IPS DF 19.7 (cell line): Measurements from ENCODE around the gene SPG11.
A peak's percentile ranks its signal among the peaks of the same experiment; 100 is the strongest.
"Not testable (repeated sequence)": the region's sequence is repeated elsewhere in the genome, so short reads cannot be mapped to it uniquely, and the experiment has no call there.

Experiments
- DNase-seq: peaks from one replicate; pipeline ENCODE4 v3.0.0-alpha.2; 2013; ENCODE audit warnings: low read depth, low spot score

Gene SPG11

DNA sequence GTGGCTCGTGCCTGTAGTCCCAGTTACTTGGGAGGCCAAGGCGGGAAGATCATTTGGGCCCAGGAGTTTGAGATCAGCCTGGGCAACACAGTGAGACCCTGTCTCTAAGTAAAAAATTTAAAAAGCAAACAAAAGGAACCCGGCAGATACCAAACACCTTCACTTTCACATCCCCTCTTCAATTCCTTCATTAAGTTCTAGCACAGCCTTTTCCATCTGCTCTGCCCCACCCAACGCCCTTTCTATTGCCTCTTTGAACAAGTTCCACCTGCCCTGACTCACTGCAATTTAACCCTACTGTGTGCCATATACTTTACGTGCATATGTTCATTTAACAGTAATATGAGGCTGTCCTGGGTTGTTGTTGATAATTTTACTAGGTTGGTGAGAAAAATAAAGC lies 12.4 kb upstream of the SPG11 start:
- DNase-seq, result no peak

DNA sequence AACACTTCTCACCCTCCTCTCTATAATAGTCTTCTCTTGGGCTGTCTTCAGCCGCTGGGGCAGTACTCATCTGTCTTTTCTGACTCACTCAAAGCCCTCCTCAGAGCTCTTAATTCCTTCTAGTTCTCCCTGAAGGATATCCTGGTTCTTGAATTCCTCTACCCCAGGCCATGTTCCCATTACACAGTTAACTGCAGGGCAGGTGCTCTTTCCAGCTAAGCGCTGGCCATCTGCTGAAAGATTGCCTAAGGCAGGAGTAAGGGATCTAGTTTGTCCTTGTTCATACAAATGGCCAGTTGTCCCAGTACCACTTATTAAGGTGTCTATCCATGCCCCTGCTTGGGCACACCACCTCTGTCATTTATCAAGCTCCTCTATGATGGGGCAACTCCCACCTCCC lies 10.2 kb upstream of the SPG11 start:
- DNase-seq, result no peak

DNA sequence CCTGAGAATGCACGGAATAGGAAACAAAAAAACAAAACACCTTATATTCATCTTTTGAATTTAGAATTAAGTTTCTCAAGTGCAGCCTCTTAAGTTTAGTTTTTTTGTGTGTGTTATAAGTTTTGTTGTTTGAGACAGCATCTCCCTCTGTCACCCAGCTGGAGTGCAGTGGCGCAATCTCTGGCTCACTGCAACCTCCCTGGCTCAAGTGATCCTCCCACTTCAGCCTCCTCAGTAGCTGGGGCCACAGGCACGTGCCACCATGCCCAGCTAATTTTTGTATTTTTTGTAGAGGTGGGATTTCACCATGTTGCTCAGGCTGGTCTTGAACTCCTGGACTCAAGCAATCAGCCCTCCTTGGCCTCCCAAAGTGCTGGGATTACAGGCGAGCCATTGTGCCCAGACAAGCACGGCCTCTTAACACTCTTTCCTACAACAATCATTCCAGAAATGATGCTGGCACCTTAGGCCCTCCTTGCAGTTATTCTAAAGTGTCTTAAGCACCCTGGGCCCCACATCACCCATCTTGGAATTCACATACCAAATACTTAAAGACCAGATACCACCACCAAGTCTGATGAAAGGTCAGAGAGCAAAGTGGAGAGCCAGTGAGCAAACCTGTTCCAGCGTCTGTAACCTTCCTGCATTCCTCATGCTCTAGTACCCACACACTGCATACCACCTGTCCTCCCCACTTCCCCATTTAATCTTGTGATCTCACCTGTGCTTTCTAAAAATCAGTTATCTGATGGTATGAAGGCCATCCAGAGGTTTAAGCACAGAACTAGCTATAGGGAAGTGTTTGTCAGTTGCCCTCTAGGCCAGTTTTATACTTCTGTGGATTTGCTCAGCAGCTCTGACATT lies 6.9 kb upstream of the SPG11 start:
- no peak for DNase-seq

DNA sequence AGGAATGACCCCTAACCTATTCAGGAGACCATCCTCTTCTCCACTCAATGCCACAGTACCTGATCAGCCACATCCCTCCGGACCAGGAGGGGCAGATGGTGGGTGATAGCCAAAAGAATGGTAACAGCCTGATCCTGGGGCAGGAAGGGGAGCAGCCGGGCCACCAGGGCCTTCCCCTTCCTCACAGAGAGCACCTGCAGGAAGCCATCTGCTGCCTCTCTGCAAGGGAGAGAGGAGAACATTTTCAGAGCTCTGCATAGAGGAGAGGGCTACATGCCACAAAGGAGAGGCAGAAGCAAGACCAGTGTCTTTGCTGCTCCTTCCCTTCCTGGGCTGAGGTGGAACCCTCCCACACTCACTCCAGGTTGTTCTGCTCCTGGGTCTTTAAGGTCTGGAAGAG lies 5.5 kb upstream of the SPG11 start:
- no peak for DNase-seq

DNA sequence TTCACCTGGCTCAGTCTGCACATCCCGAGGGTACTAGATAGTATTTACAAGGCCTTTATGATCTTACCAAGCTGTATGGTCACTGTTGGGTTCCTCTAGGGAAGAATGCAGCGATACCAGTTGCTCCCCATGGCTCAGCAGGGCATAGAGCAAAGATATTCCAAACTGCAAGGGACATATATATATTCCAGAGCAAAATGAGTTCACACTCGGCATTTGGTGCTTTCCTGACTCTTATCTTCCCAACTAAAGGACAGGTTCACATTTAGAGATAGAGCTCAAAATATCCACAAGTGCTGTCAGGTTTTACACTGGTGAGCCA lies 3.5 kb upstream of the SPG11 start:
- no peak for DNase-seq

DNA sequence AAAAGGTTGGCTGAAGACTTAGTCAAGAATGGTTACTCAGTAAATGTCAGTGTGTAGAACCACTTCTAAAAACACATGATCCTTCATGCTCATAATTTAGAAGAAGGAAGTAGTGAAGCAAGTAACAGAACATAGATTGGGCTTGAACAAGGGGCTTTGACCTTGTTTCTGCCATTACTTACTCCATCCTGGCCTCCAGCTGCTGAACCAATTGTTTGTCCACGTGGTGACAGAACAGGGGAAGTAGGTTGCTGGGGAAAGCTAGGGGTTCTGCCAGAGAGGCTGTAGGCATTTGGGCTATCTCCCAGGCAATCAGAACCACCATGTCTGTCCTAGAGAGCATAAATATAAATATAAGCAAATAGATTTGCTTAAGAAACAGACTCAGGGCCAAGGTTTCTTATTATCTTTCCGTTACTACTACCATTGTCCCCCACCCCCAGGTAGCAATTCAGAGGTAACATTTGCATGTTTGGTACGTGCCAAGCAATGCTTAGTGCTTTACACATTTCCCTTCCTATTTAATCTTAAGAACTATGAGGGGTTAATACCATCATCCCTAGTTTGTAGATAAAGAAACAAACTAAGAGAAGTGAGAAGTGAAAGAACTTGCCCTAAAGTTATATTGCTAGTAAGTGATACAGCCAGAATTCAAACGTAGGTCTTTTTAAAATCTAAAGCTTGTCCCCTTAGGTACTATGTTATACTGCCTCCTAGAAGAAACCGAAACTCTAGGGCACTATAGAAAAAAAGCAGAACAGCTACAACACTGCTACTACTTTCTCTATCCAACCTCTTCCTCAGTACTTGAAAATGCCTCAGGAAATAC lies 3.0 kb upstream of the SPG11 start:
- DNase-seq, result no peak

DNA sequence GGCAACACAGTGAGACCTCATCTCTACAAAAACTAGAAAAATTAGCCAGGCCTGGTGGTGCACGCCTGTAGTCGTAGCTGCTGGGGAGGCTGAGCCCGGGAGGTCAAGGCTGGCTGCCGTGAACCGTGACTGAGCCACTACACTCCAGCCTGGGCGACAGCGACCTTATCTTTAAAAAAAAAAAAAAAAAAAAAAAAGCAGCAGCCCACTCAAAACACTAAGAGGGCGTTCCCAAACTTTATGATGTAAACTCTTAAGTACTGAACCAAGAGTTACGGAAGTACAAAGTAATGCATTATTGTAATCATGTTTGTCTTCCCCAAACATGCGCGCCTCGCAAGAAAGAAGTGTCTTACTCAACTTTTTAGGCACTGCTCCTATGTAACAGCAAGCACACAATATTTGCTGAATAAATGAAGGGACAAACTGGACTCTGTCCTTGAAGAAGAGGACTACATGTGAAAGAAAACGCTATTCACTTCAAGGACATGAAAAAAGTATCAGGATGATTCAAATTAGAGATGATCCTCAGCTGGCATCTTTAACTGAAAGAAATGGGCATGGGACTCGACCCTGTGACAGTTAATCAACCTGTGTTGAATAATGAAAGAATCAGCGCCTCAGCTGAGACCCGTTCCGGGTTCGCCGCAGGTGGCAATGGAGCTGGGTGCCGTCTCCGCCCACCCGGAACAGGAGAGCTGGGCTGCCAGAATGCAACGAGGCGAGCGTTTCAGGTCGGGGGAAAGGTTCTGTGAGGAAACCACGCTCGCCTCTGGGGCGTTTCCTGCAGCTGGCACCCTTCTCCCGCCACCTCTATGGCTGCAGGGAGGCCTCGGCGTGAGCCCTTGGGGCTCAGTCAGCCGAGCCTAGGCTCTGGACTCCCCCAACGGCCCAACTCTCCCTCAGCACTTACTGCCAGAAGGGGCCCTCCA lies 718 bp downstream of the SPG11 start:
- DNase-seq, result peak; percentile 1

DNA sequence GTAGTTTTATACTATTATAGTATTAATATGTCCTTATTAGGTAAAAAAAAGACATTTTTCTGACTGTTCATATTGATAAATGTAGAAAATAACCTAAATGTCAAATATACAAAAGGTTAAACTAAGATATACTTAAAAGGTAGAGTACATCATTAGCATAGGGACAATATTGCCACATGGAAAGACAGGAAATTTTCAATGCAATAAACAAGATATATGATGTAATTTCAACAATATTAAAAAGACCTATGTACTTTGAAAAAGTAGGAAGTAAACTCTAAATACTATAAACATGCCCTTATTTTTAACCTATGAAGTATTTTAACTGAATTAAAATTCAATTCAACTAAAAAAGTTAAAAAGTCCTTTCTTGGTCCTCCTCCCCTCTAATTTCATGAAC lies 1.9 kb downstream of the SPG11 start:
- no peak for DNase-seq

DNA sequence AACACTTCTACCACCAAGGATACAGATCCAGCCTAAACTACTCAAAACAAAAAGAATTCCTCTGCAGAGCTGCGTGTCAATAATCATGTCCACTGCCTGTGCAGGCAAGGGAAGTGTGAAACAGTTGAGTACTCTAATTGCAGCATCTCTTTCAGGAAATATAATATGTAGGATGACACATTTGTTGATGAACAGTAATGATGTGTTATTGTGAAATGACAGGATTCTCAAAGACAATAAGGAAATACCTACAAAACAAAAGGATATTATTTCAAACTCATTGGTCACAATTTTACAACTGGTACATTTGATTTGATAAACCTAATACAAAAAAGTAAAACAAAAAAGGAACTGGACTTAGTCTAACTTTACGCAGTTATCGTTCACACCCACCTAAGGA lies 4.4 kb downstream of the SPG11 start:
- no peak for DNase-seq

DNA sequence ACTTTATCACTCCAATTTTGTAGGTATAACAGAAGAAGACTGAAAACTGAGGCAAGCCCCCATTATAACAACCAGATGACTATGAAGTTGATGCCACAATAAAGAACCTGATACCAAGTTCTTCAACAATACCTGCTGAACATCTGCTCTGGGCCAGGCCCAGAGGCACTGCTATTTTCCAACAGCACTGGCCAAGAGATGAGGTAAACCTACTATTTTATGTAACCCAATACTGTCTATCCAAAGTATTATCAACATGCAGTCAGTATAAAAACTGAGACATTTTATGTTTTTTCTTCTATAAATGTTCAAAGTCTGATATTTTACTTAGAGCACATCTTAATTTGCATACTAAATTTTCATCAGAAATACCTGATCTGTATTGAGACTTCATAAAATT lies 6.1 kb downstream of the SPG11 start:
- no peak for DNase-seq

DNA sequence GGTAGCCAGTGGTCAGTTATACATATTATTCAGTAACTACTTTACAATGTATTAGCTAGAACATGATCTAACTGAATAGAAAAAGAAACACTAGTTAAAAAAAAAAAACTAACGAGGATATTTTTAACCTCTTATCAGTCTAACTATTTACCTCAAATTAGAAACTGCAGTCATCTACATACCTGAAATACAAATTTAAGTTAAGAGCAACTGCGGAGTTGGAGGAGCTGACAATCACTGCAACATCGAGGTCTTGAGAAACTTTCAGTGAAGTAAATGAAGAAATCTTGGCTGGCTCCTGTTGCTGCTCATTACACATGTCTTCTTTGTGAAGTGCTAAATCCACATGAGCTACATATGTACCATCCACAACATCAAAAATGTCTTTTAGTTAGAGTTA lies 6.5 kb downstream of the SPG11 start:
- DNase-seq, result no peak

DNA sequence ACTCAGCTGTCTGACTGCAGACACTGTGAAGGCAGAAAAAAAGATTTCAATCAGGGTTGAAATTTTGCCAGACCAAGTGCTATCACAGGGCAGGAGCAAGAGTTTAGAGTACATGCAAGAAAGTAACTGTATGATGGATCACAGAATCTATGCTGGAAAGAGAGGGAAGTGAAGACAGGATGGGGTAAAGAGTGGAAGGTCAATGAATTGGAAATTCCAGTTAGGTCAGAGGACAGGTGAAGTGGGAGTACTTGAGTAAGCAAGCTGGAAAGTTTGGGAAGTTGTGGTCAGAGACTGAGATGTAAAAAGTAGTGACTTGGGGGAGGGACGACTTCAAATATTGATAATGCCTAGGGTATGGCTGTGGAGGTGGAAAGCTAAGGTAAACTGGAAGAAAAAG lies 7.2 kb downstream of the SPG11 start:
- no peak for DNase-seq

DNA sequence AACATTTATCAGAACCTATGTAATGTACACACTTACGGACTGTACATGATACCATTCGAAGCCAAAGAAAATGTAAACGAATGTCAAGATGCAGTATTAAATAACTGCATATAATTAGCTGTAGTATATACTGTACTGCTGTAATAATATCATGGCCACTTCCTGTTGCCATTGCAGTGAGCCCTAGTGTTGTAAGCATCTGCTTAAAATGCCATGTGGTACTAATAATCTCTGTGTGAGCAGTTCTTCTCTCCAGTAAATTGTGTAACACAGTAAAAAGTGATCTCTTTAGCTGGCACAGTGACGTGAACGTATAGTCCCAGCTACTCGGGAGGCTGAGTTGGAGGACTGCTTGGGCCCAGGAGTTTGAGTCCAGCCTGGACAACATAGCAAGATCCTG lies 8.6 kb downstream of the SPG11 start:
- no peak for DNase-seq

DNA sequence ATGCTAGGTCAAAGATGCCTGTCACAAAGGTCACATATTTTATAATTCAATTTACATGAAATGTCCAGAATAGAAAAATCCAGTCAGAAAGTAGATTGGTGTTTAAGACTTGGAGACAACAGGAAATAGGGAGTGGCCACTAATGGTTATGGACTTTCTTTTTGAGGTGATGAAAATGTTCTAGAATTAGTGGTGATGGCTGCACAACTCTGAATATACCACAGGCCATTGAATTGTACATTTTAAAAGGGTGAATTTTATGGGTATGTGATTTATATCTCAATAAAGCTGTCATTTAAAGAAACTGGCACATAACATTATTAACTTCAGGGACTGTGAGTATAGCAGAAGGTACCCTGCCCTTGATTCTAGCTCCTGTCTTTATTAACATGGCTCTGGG lies 15.8 kb downstream of the SPG11 start:
- no peak for DNase-seq

DNA sequence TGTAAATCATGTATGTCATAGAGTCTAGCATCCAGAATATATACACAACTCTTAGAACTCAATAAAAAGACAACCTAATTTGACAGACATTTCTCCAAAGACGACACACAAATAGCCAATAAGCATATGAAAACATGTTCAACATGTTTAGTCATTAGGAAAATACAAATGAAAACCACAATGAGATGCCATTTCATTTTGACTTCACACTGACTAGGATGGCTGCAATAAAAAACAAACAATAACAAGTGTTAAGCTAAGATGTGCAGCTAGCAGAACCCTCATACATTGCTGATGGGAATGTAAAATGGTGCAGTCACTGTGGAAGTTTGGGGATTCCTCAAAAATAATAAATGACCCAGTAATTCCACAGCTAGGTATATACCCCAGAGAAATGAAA lies 16.4 kb downstream of the SPG11 start:
- no peak for DNase-seq

DNA sequence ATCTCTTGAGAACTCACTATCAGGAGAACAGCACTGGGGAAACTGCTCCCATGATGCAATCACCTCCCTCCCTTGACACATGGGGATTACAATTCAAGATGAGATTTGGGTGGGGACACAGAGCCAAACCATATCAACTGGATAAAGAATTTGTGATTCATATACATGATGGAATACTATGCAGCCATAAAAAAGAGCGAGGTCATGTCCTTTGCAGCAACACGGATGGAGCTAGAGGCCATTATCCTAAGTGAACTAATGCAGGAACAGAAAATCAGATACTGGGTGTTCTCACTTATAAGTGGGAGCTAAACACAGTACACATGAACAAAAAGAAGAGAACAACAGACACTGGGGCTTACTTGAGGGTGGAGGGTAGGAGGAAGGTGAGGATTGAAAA lies 17.0 kb downstream of the SPG11 start:
- no peak for DNase-seq

DNA sequence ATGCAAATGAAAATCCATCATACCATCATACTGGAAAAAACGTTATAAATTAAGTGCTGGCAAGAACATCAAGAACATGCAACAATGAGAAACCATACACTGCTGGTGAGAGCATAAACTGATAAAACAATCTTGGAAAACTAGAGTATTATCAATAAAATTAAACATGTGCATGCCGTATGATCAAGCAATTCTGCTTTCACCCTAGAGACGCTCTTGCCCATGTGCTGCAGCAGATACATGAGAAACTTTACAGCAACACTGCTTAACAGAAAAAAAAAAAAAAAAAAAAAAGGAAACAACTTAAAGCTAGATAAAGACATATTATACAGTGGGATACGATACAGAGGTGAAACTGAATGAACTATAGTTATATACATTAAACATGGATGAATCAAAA lies 21.8 kb downstream of the SPG11 start:
- no peak for DNase-seq

DNA sequence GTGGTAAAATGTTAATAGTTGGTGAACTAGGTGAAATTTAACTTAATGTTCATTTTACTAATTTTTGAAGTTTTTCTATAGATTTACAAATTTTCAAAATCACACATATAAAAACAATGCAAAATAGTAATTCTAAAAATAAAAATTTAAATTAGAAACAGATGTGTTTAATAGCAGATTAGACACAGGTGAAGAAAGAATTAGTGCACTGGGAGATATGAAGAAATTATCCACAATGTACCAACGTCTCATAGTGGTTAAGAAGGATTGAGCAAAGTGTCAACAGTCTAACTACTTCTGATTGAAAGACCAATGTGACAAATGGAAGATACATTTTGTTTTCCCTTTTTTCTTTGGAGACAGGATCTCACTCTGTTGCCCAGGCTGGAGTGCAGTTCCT lies 26.5 kb downstream of the SPG11 start:
- DNase-seq, result no peak

DNA sequence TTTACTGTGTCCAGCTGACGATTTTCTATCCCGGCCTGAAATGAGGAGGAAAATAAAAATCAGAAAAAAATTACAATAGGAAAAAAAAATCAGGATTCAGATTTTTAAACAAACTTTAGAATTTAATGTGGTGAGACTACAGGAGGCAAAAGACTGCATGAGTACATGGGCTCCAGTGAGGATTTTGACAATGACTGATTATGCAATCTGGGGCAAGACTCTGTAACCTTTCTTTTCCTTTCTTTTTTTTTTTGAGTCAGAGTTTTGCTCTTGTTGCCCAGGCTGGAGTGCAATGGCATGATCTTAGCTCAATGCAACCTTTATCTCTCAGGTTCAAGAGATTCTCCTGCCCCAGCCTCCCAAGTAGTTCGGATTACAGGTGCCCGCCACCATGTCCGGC lies 29.9 kb downstream of the SPG11 start:
- DNase-seq, result no peak

DNA sequence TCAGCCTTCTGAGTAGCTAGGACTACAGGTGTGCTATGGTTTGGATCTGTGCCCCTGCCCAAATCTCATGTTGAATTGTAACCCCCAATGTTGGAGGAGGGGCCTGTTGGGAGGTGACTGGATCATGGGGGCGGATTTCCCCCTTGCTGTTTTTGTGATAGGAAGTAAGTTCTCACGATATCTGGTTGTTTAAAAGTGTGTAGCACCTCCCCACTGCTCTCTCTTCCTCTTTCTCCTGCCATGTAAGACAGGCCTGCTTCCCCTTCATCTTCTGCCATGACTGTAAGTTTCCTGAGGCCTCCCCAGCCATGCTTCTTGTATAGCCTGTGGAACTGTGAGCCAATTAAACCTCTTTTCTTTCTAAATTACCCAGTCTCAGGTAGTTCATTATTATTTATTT lies 38.2 kb downstream of the SPG11 start:
- DNase-seq, result not testable (repeated sequence)

DNA sequence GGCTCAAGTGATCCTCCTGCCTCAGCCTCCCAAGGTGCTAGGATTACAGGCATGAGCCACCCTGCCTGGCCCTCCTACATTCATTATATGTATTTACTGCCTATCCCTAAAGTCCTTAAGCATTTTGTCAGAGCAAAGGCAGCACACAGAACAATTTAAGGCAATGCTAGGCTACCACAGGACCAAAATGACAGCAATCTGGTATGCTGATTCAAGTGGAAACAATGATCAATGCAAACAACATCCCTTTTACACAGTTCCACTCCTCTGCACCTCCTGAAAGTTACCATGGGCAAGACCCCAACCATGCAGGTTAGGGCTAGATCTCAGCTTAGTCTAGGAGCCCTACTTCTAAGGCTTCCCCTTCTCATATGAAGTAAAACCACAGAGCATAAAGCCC lies 40.3 kb downstream of the SPG11 start:
- DNase-seq, result no peak

DNA sequence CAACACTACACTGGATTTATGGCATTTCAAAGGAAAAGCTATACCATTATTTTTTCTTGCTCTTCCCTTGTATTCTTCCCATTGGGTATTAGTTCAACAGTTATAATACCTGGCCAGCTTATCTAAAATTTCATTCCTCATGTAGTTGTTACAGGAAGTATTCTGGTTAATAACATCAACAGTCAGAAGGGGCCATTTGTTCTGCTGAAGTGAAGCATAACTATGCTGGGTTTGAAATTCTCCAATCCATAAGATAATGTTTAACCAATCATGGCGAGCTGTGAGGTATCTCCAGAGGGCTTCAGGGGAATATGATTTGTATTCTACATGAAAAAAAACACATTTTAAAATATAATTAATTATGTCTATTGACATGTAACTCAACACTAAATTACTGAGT lies 43.4 kb downstream of the SPG11 start:
- DNase-seq, result no peak
